Lower leg skin (tissue), 3 donors: ENCODE data around the gene RPLP2.

ENCODE experiments used
- CTCF ChIP-seq, 3 donors: fragments of 450-650 bp; IDR thresholded peaks; one replicate each; pipeline ENCODE4 v1.5.1; 2016; ENCODE audit warnings: antibody characterized with exemption in 3 of 3, mild to moderate bottlenecking in 3 of 3, moderate library complexity in 2 of 3
- POLR2A ChIP-seq, 2 donors: fragments of 450-650 bp; IDR thresholded peaks; one replicate each; pipeline ENCODE4 v1.6.1; 2016 to 2017; ENCODE audit warnings: antibody characterized with exemption in 2 of 2, mild to moderate bottlenecking in 1 of 2, moderate library complexity in 1 of 2

GRCh38 chr11:831118-831864, 21.5 kb downstream of the RPLP2 start:
- TF ChIP-seq POLR2A (IDR thresholded peaks at IDR 0.05): no peak
- TF ChIP-seq CTCF (IDR thresholded peaks at IDR 0.05): no peak
